Neural crest cell (in vitro differentiated cells): Measurements from ENCODE around the gene UBE2A. TPM values are rescaled to one million over a fixed set of nuclear protein-coding genes. Genes with fewer than 3 reads are reported as not detected.

Source experiments
- DNase-seq: peaks from one replicate; pipeline ENCODE4 v3.0.0; 2021; ENCODE audit warnings: low read depth, mixed read lengths, low spot score
- H3K27ac Mint-ChIP-seq: one replicate; pipeline ENCODE4 v1.8.0; 2021; ENCODE audit warnings: mild to moderate bottlenecking, mixed read lengths; ENCODE audit not compliant: unreplicated experiment
- H3K27me3 Mint-ChIP-seq: 2 replicates; pipeline ENCODE4 v1.8.0; 2021; ENCODE audit warnings: low read depth, mild to moderate bottlenecking, mixed read lengths
- H3K36me3 Mint-ChIP-seq: 2 replicates; pipeline ENCODE4 v1.8.0; 2021; ENCODE audit warnings: low read depth, mild to moderate bottlenecking, mixed read lengths
- H3K4me1 Mint-ChIP-seq: 2 replicates; pipeline ENCODE4 v1.8.0; 2021; ENCODE audit warnings: mixed read lengths
- H3K4me3 Mint-ChIP-seq: one replicate; pipeline ENCODE4 v1.8.0; 2021; ENCODE audit warnings: mild to moderate bottlenecking, mixed read lengths
- H3K9me3 Mint-ChIP-seq: 2 replicates; pipeline ENCODE4 v1.8.0; 2021; ENCODE audit warnings: mixed read lengths
- CTCF ChIP-seq: fragments of 200-600 bp; sonication (generic); conservative IDR thresholded peaks from 2 replicates; pipeline ENCODE4 v1.5.0; 2021; ENCODE audit warnings: antibody characterized with exemption, mild to moderate bottlenecking
- total RNA-seq: library from RNA; stranded (reverse); gene quantifications from 2 replicates; pipeline ENCODE4 v1.2.1, GENCODE V29; 2021

Gene UBE2A
- total RNA-seq, 1 donor from 2014 or later = 43.5 TPM

GRCh38 chrX:119604766-119605463 is 30.6 kb downstream of the UBE2A start:
- Mint-ChIP-seq H3K27me3 (peaks cover 3% of the 10 kb centered on the region), H3K27ac (no peak overlapping the region), H3K36me3 (peaks cover 3% of the 10 kb centered on the region), H3K4me1 (peaks cover 19% of the 10 kb centered on the region), H3K4me3 (peak overlapping the region; percentile 98), H3K9me3 (no peaks in the 10 kb centered on the region)
- no peak for DNase-seq
- no peak for TF ChIP-seq CTCF

- Mint-ChIP-seq H3K4me1 (peaks cover 19% of the 10 kb centered on the region), H3K4me3 (peak overlapping the region; percentile 98), H3K27ac (peak overlapping the region; percentile 95), H3K27me3 (peaks cover 3% of the 10 kb centered on the region), H3K36me3 (peaks cover 3% of the 10 kb centered on the region), H3K9me3 (no peaks in the 10 kb centered on the region)
- no peak for TF ChIP-seq CTCF
- DNase-seq = no peak
These were observed 31.3 kb downstream of the UBE2A start for GRCh38 chrX:119605464-119606279.

GRCh38 chrX:119606280-119607017 is 32.1 kb downstream of the UBE2A start, which contains the start of gene NKRF:
Gene NKRF (minus strand): TSS chrX:119606424.
- TF ChIP-seq CTCF = no peak

GRCh38 chrX:119607018-119607389 is 32.6 kb downstream of the UBE2A start:
- peaks cover 3% of the 10 kb centered on the region for H3K27me3 Mint-ChIP-seq
- H3K4me3 Mint-ChIP-seq = peak overlapping the region; percentile 98
- H3K9me3 Mint-ChIP-seq = no peaks in the 10 kb centered on the region
- DNase-seq = no peak
- no peak for TF ChIP-seq CTCF
- H3K27ac Mint-ChIP-seq = no peak overlapping the region
- H3K36me3 Mint-ChIP-seq = peaks cover 3% of the 10 kb centered on the region
- H3K4me1 Mint-ChIP-seq = peaks cover 19% of the 10 kb centered on the region

More at GRCh38 chrX:119606280-119607017, 32.1 kb downstream of the UBE2A start, which contains the start of gene NKRF:
- DNase-seq = peak; percentile 76
- H3K4me3 Mint-ChIP-seq = peak within 1 kb of the TSS; percentile 98
- peaks cover 3% of the 10 kb centered on the region for H3K36me3 Mint-ChIP-seq
- peaks cover 19% of the 10 kb centered on the region for H3K4me1 Mint-ChIP-seq
- H3K27me3 Mint-ChIP-seq = peaks cover 3% of the 10 kb centered on the region
- H3K9me3 Mint-ChIP-seq = no peaks in the 10 kb centered on the region
- peak within 1 kb of the TSS; percentile 95 for H3K27ac Mint-ChIP-seq

GRCh38 chrX:119614776-119615175 is 40.4 kb downstream of the UBE2A start:
- Mint-ChIP-seq H3K36me3 (no peaks in the 10 kb centered on the region), H3K27ac (no peak overlapping the region), H3K27me3 (no peaks in the 10 kb centered on the region), H3K9me3 (no peaks in the 10 kb centered on the region), H3K4me3 (no peak overlapping the region), H3K4me1 (no peaks in the 10 kb centered on the region)
- DNase-seq = no peak
- no peak for TF ChIP-seq CTCF
